Retinal pigment epithelial cell (primary cell): Measurements from ENCODE around the gene KREMEN1.

Source experiments
- DNase-seq: peaks from one replicate; pipeline ENCODE4 v3.0.0-alpha.2; 2010; ENCODE audit warnings: low read depth
- H3K4me3 ChIP-seq: 2 replicates; pipeline ENCODE4 v1.5.1; 2011; ENCODE audit warnings: mild to moderate bottlenecking, low read length, control low read depth, moderate library complexity
- CTCF ChIP-seq: conservative IDR thresholded peaks from 2 replicates; pipeline ENCODE4 v1.5.1; 2011; ENCODE audit warnings: low read depth, low read length, control low read depth, inconsistent platforms

The KREMEN1 gene

DNA sequence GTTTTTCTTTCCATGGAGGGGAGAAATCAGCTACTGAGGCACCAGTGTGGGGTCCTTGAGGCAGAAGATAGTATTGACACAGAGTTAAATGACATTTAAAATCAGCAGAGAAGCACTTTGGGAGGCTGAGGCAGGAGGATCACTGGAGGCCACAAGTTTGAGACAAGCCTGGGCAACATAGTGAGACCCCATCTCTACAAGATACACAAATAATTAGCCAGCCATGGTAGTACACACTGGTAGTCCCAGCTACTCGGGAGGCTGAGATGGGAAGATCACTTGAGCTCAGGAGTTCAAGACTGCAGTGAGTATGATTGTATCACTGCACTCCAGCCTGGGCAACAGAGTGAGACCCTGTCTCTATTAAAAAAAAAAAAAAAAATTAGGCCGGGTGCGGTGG, 38.1 kb downstream of the KREMEN1 start:
- no peak for TF ChIP-seq CTCF
- DNase-seq = no peak
- no peak overlapping the region for H3K4me3 ChIP-seq

DNA sequence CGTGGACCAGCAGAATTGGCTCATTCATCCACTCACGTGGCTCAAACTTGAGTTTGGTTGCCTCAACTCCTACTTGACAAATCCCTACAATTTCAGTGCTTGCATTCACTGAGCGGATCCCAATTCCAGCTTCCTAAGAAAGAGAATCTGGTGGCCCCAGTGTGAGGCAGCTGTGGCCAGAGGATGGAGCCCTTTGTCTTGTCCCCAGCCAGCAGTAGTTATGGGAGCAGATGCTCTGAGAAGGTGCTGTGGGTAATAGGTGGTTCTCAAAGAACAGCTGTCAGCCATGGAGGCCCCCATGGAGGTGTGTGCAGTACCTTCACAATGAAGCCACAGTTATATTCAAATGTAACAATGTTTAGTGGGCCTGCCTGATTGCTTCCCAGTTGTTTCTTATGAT, 39.3 kb downstream of the KREMEN1 start:
- no peak for TF ChIP-seq CTCF
- no peak overlapping the region for H3K4me3 ChIP-seq
- no peak for DNase-seq

DNA sequence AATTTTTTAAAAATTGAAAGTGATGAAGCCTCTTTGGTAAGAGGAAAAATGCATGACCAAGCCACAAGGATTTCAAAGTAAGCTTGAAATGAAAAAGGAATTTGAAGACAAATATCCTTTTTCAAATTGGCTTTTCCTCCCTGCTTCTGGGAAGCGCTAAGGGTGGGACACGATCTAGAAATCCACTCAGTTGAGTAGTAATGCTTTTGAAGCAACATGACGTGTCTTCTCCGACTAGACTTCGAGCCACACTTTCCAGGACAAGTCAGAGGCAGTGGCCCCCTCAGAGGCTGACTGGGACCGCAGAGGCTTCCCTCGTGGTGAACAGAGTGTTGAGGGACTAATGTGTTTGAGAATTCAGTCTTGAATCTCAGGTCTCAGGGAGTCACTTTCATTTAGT, 39.8 kb downstream of the KREMEN1 start:
- H3K4me3 ChIP-seq = no peak overlapping the region
- no peak for DNase-seq
- TF ChIP-seq CTCF = no peak

- no peak for DNase-seq
- H3K4me3 ChIP-seq = no peak overlapping the region
- no peak for TF ChIP-seq CTCF
Observed at GRCh38 chr22:29113319-29113718, 40.5 kb downstream of the KREMEN1 start.

DNA sequence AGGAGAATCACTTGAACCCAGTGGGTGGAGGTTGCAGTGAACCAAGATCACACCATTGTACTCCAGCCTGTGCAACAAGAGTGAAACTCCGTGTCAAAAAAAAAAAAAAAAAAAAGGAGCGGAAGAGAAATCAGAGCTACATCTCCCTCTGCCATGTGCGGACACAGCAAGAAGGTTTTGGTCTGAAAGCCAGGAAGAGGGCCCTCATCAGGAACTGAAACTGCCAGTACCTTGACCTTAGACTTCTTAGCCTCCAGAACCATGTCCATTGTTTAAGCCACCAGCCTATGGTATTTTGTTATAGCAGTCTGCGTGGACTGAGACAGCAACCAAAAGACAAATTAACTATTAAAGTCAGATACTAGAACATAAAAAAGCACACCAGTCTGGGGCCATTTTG, 41.6 kb downstream of the KREMEN1 start:
- no peak for DNase-seq
- TF ChIP-seq CTCF = no peak
- H3K4me3 ChIP-seq = no peak overlapping the region

DNA sequence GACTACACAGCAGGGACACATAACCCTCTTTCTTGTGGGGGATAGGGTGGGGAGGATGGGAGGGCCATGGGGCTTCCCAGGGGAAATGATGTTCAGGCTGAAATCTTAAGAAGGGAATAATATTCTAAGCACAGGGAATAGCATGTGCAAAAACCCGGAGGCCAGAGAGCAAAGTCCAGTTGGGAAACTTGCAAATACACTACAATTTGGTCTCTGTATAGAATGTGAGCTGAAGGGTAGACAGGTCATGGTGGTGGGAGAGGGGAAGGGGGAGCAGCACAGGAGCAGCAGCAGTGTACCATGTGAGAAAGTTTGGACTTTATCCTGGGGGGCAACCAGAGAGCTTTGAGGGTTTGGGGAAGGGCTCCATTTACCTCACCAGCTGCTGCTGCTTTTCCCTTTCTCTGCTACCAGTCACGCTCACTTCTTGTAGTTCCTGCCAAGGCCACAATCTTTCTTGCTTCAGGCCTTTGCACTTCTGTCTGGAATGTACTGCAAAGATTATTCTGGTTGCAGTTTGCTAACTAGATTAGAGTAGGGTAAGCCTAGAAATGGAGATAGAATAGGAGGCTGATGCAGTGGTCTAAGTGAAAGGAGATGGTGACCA, 43.0 kb downstream of the KREMEN1 start:
- no peak for TF ChIP-seq CTCF
- no peak for DNase-seq
- H3K4me3 ChIP-seq = no peak overlapping the region

GRCh38 chr22:29116397-29117123, 43.7 kb downstream of the KREMEN1 start:
- no peak overlapping the region for H3K4me3 ChIP-seq
- DNase-seq = no peak
- no peak for TF ChIP-seq CTCF
